Limb (tissue), 2 donors: ENCODE measurements around the gene KLHL29.
A peak's percentile ranks its signal among the peaks of the same experiment; 100 is the strongest.
"Not testable (repeated sequence)": the region's sequence is repeated elsewhere in the genome, so short reads cannot be mapped to it uniquely, and the experiment has no call there.

Source experiments
- DNase-seq, 2 donors: peaks; one replicate each; pipeline ENCODE4 v3.0.0-alpha.2; 2016; ENCODE audit errors: extremely low spot score in 2 of 2

The KLHL29 gene

DNA sequence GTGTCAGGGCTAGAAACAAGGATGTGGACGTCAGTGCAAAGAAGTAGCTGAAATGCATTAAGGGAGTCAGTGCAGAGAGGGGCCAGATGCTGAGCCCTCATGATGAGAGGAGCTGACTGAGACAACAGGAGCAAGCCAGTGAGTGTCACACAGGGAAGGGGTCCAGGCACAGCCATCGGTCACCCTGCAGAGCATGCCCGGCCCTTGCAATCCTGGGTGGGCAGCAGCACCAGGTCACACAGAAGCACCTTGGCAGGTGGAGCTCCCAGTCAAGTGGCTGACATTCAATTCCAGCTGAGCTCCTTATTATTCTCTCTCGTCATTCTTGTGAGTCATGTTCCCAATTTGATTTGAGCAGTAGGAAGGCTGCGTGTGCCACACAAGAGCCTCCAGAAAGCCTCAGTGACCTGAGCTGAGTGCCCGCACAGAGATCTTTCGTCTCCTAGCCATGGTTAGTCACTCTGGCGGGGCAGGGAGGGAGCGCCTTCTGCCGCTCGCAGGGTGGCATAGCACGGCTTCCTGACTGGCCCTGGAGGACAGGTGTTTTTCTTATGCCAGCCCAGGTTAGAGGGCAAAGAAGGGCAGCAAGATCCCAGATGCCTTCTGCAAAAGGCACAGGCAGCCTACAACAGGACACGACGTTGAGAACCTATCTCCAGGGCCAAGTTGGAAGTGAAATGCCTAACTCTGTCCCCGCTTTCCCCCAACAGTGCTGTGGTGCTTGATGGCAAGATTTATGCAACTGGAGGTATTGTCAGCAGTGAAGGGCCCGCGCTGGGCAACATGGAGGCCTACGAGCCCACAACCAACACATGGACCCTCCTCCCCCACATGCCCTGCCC lies 321.0 kb downstream of the KLHL29 start:
- DNase-seq, result no peak

DNA sequence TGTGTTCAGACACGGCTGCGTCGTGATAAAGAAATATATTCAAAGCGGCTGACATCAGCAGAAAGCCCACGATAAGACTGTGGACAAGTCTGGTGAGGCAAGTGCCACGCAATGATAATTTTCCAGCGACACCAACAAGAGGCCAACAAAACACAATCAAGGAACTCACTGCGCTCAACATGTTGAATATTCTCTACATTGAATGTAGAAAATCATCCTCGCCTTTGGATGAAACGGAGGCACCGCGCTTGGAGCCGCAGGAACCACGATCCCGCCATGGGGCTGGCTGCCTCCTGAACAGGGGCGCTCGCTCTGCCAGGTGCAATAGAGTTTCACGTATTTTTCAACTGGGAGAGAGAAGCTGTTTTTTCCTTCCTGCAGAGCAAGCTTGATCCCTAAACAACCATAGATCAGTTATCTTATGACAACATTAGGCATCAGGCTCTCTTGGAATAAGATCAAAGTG lies 321.7 kb downstream of the KLHL29 start:
- no peak for DNase-seq

DNA sequence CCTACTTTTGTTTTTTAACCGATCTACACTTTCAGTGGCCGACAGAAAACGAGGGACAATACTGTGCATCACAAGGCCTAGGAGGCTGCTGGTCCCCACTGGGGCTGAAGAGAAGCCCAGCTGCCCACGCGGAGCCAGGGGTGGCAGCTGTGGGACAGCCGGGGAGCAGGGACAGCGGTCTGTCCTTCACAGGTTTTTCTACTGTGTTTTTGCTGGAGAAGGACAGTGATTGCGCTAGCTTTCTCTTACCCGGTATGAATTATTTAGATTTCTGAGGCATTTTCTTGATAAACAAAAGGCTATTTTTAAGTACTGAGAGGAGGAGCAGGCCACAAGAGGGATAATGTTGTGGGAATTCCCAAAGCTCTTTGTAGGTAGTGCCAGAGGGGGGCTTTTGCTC lies 322.1 kb downstream of the KLHL29 start:
- DNase-seq, result no peak

GRCh38 chr2:23708771-23709170 lies 323.8 kb downstream of the KLHL29 start:
- DNase-seq, result no peak

DNA sequence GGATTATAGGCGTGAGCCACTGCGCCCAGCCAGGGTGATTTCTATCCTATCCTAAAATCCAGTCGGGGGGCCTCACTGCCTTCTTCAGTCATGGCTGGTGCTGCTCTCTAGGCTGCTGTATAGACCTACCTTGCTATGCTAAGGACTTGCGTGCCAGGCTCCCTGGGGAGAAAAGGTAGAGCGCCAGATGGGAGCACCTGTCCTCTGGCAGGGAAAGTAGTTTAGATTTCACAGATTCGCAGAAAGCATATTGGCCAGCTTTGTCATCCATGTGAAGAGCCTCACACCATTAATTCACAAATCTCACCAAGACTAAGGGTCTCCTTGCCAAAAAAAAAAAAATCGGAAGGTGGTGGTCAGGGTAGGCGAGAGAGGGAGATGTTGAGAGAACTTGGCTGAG lies 324.3 kb downstream of the KLHL29 start:
- DNase-seq, result no peak

- DNase-seq, result no peak
Measured at GRCh38 chr2:23711979-23712755, 327.2 kb downstream of the KLHL29 start.

- DNase-seq, result no peak
Measured at GRCh38 chr2:23712756-23713151, 327.8 kb downstream of the KLHL29 start.

- no peak for DNase-seq
Measured at GRCh38 chr2:23713351-23713750, 328.4 kb downstream of the KLHL29 start.

DNA sequence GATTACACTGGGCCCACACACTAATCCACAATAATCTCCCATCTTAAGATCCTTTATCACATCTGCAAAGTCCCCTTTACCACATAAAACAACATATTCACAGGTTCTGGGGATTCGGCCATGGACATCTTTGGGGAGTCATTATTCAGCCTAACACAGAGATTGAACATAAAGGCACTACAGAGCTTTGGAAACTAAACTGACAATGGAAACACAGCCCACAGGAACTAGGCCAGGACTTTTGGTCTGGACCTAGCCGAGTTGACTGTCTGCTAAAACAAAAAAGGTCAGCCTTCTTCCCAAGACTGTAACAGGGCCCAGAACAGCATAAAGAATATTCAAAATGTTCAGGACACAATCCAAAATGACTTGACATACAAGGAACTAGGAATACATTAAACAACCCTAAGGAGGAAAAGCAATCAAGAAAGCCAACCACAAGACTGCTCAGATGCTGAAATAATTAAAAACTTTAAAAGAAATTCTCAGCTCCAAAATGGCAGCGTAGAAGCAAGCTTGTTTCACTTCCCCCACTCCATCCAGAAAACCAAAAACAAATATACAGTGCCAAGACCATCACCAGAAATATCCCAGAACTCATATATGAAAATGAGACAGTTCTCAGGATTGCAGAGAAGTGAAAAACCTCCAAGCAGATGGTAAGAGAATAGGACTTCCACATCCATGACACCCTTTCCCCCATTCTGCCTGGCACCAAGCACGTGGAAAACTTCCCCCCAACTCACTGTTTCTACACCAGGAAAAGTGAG lies 334.1 kb downstream of the KLHL29 start:
- peak in 1 of 2 donors; percentile 30 for DNase-seq

GRCh38 chr2:23719716-23720115 lies 334.7 kb downstream of the KLHL29 start:
- no peak for DNase-seq

- DNase-seq, result no peak
Measured at GRCh38 chr2:23720705-23721453, 335.9 kb downstream of the KLHL29 start.

GRCh38 chr2:23721454-23721826 lies 336.5 kb downstream of the KLHL29 start:
- DNase-seq, result no peak

- no peak for DNase-seq
Measured at GRCh38 chr2:23722255-23722654, 337.3 kb downstream of the KLHL29 start.

DNA sequence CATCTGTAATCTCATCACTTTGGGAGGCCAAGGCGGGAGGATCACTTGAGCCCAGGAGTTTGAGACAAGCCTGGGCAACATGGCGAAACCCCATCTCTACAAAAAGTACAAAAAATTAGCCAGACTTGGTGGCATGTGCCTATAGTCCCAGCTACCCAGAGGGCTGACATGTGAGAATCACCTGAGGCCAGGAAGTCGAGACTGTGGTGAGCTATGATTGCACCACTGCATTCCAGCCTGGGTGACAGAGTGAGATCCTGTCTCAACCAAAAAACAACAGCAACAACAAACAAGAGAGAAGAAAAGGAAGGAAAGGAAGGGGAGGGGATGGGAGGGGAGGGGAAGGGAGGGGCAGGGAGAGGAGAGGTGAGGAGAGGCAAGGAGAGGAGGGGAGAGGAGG lies 338.1 kb downstream of the KLHL29 start:
- not testable (repeated sequence) for DNase-seq

DNA sequence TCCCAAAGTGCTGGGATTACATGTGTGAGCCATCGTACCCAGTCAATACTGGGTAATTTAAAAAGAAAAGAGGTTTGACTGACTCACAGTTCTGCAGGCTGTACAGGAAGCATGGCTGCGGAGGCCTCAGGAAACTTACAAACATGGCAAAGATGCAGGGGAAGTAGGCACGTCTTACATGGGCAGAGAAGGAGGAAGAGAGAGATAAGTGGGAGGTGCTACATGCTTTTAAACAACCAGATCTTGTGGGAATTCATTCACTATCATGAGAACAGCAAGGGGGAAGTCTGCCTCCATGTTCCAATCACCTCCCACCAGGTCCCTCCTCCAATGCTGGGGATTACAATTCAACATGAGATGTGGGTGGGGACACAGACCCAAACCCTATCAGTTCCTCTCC lies 349.4 kb downstream of the KLHL29 start:
- no peak for DNase-seq

DNA sequence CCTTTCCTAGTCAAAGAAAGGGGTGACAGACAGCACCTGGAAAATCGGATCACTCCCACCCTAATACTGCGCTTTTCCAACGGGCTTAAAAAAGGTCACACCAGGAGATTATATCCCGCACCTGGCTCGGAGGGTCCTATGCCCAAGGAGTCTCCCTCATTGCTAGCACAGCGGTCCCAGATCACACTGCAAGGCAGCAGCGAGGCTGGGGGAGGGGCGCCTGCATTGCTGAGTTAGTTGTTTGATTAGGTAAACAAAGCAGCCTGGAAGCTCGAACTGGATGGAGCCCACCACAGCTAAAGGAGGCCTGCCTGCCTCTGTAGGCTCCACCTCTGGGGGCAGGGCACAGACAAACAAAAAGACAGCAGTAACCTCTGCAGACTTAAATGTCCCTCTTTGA lies 351.8 kb downstream of the KLHL29 start:
- DNase-seq, result not testable (repeated sequence)

DNA sequence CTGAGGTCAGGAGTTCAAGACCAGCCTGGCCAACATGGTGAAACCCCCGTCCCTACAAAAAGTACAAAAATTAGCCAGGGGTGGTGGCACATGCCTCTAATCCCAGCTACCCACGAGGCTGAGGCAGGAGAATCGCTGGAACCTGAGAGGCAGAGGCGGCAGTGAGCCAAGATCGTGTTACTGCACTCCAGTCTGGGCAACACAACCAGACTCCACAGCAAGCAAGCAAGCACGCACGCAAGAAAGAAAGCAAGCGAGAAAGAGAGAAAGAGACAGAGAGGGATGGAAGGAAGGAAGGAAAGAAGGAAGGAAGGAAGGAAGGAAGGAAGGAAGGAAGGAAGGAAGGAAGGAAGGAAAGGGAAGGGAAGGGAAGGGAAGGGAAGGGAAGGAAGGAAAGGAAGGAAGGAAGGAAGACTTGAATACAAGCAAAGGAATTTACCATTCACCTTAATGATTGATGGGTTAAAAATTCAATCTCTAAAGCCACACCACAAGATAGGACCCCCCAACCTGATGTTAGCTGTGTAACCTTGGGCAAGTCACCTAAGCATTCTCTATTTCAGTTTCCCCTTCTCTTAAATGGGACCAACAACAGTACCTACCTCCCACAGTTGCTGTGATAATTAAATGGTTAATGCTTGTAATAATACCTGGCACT lies 360.2 kb downstream of the KLHL29 start:
- DNase-seq, result no peak

- DNase-seq, result peak; percentile 40 to 87
Measured at GRCh38 chr2:23745726-23746105, 360.7 kb downstream of the KLHL29 start.

GRCh38 chr2:23746141-23746863 lies 361.3 kb downstream of the KLHL29 start:
- no peak for DNase-seq

- no peak for DNase-seq
Measured at GRCh38 chr2:23751747-23752265, 366.8 kb downstream of the KLHL29 start.
